ENCODE data around the gene LINC00237. TPM values are rescaled to one million over a fixed set of nuclear protein-coding genes. Genes with fewer than 3 reads are reported as not detected.
A peak's percentile ranks its signal among the peaks of the same experiment; 100 is the strongest.

Gene LINC00237
- total and polyA plus RNA-seq, 2 donors from 2014 or later: not detected

GRCh38 chr20:21103582-21104465 lies 2.3 kb downstream of the LINC00237 start:
- DNase-seq (peak in 1 of 5 donors; percentile 12), FAIRE-seq (no peak)
- Histone ChIP-seq H3K4me1 (ENCODE audit: control insufficient read depth in 2 of 3, insufficient read depth in 2 of 3, low read depth in 1 of 3, low read length in 3 of 3) (peaks cover 0 to 14% (median 0%) of the 10 kb centered on the region in 3 donors), H3K9ac (ENCODE audit: low read length in 3 of 3) (no peak overlapping the region), H3K36me3 (ENCODE audit: control insufficient read depth in 2 of 3, insufficient read depth in 3 of 3, low read length in 3 of 3) (no peaks in the 10 kb centered on the region), H3K9me3 (ENCODE audit: control insufficient read depth in 2 of 3, insufficient read depth in 1 of 3, low read length in 3 of 3) (no peaks in the 10 kb centered on the region), H3K27me3 (ENCODE audit: control insufficient read depth, insufficient read depth, low read length) (peaks cover 71% of the 10 kb centered on the region), H3K27ac (ENCODE audit: low read depth in 2 of 2, low read length in 2 of 2) (no peak overlapping the region), H3K4me3 (ENCODE audit: low read length in 3 of 3) (no peak overlapping the region)
- no peak for TF ChIP-seq CTCF (IDR thresholded peaks at IDR 0.05; ENCODE audit: borderline replicate concordance, extremely low read depth, insufficient read depth)
- intact Hi-C loops (cut with DNase I): no loop called here

- intact Hi-C loops (cut with DNase I): no loop called here
- Histone ChIP-seq H3K9ac (ENCODE audit: low read length in 3 of 3) (no peak overlapping the region), H3K9me3 (ENCODE audit: control insufficient read depth in 2 of 3, insufficient read depth in 1 of 3, low read length in 3 of 3) (no peaks in the 10 kb centered on the region), H3K4me3 (ENCODE audit: low read length in 3 of 3) (peak overlapping the region in 1 of 3 donors; percentile 15), H3K27me3 (ENCODE audit: control insufficient read depth, insufficient read depth, low read length) (peaks cover 75% of the 10 kb centered on the region), H3K4me1 (ENCODE audit: control insufficient read depth in 2 of 3, insufficient read depth in 2 of 3, low read depth in 1 of 3, low read length in 3 of 3) (peaks cover 0 to 14% (median 0%) of the 10 kb centered on the region in 3 donors), H3K27ac (ENCODE audit: low read depth in 2 of 2, low read length in 2 of 2) (no peak overlapping the region), H3K36me3 (ENCODE audit: control insufficient read depth in 2 of 3, insufficient read depth in 3 of 3, low read length in 3 of 3) (no peaks in the 10 kb centered on the region)
- no peak for TF ChIP-seq CTCF (IDR thresholded peaks at IDR 0.05; ENCODE audit: borderline replicate concordance, extremely low read depth, insufficient read depth)
- DNase-seq (peak; percentile 43 to 79 (median 54)), FAIRE-seq (no peak)
These were observed 3.4 kb downstream of the LINC00237 start for GRCh38 chr20:21102603-21103311.

- DNase-seq: peak in 4 of 5 donors; percentile 26 to 77 (median 36)
- Histone ChIP-seq H3K9me3 (ENCODE audit: control insufficient read depth in 2 of 3, insufficient read depth in 1 of 3, low read length in 3 of 3) (no peaks in the 10 kb centered on the region), H3K9ac (ENCODE audit: low read length in 3 of 3) (no peak overlapping the region), H3K27ac (ENCODE audit: low read depth in 2 of 2, low read length in 2 of 2) (no peak overlapping the region), H3K27me3 (ENCODE audit: control insufficient read depth, insufficient read depth, low read length) (peaks cover 70% of the 10 kb centered on the region), H3K4me3 (ENCODE audit: low read length in 3 of 3) (peak overlapping the region in 1 of 3 donors; percentile 15), H3K36me3 (ENCODE audit: control insufficient read depth in 2 of 3, insufficient read depth in 3 of 3, low read length in 3 of 3) (no peaks in the 10 kb centered on the region), H3K4me1 (ENCODE audit: control insufficient read depth in 2 of 3, insufficient read depth in 2 of 3, low read depth in 1 of 3, low read length in 3 of 3) (peaks cover 0 to 14% (median 0%) of the 10 kb centered on the region in 3 donors)
- intact Hi-C loops (cut with DNase I): no loop called here
- no peak for TF ChIP-seq CTCF (IDR thresholded peaks at IDR 0.05; ENCODE audit: borderline replicate concordance, extremely low read depth, insufficient read depth)
- no peak for FAIRE-seq
These were observed 4.1 kb downstream of the LINC00237 start for GRCh38 chr20:21101932-21102575.

Data from kidney (tissue), 14 donors.